Osteocyte (in vitro differentiated cells): ENCODE measurements around the gene UBE3B. TPM values are rescaled to one million over a fixed set of nuclear protein-coding genes. Genes with fewer than 3 reads are reported as not detected.

Experiments
- DNase-seq: peaks from one replicate; pipeline ENCODE4 v3.0.0; 2021; ENCODE audit warnings: mixed read lengths; ENCODE audit not compliant: unreplicated experiment; ENCODE audit errors: extremely low spot score
- H3K27ac Mint-ChIP-seq: one replicate; pipeline ENCODE4 v1.8.0; 2021; ENCODE audit warnings: mild to moderate bottlenecking, mixed read lengths; ENCODE audit not compliant: unreplicated experiment
- H3K27me3 Mint-ChIP-seq: one replicate; pipeline ENCODE4 v1.8.0; 2021; ENCODE audit warnings: mixed read lengths; ENCODE audit not compliant: unreplicated experiment
- H3K36me3 Mint-ChIP-seq: one replicate; pipeline ENCODE4 v1.8.0; 2021; ENCODE audit warnings: mixed read lengths; ENCODE audit not compliant: unreplicated experiment
- H3K4me1 Mint-ChIP-seq: one replicate; pipeline ENCODE4 v1.8.0; 2021; ENCODE audit warnings: mixed read lengths; ENCODE audit not compliant: unreplicated experiment
- H3K4me3 Mint-ChIP-seq: one replicate; pipeline ENCODE4 v1.8.0; 2021; ENCODE audit warnings: mild to moderate bottlenecking, moderate library complexity, mixed read lengths; ENCODE audit not compliant: unreplicated experiment
- H3K9me3 Mint-ChIP-seq: one replicate; pipeline ENCODE4 v1.8.0; 2021; ENCODE audit warnings: mixed read lengths; ENCODE audit not compliant: unreplicated experiment
- total RNA-seq: library from RNA; stranded (reverse); gene quantifications from 2 replicates; pipeline ENCODE4 v1.2.1, GENCODE V29; 2021
- TF ChIP-seq, protein P1 (sequence below): fragments of 200-600 bp; sonication (generic); IDR thresholded peaks from 2 replicates; pipeline ENCODE4 v1.5.0; 2021; ENCODE audit warnings: antibody characterized with exemption, mild to moderate bottlenecking, moderate library complexity

The UBE3B gene
- total RNA-seq, 1 donor from 2014 or later: 33.0 TPM

DNA sequence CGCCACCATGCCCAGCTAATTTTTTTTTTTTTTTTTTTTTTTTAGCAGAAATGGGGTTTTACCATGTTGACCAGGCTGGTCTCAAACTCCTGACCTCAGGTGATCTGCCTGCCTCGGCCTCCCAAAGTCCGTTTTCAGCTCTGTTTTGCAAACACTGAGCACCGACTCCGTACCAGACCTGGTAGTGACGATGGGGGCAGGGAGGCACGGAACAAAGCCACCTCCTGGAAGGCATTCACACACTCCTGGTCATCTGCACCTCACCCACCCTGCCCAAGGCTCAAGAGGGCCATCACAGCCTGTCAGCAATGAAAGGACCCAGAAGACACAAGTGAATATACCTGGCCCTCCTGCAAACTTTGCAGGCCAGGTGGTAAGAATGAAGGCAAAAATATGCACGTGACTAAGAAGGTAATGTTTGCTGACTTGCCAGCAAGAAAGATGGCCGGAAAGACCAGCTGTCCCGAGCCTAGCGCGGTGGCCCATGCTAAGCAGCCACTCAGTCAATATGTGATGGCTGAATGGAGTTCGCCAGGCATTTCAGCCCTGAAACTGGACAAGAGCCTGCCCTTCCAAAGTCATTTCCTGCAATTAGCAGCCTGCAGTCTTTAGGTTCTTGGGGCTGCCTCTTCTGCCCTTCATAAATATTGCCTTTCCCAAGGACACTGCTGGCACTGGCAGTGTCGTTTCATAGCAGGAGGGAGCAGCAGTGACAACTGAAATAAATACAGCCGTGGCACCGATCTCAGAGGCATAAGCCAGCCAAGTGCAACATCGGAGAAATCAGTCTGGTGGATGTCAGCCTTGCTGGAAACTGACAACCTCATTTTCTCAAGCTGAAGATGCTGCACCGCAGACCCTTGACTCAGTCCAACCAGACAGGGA, 78.2 kb downstream of the UBE3B start:
- Mint-ChIP-seq H3K36me3 (no peaks in the 10 kb centered on the region), H3K4me1 (no peaks in the 10 kb centered on the region), H3K27ac (no peak overlapping the region), H3K9me3 (no peaks in the 10 kb centered on the region), H3K4me3 (no peak overlapping the region), H3K27me3 (peaks cover 6% of the 10 kb centered on the region)
- no peak for DNase-seq
- TF ChIP-seq, protein P1, sequence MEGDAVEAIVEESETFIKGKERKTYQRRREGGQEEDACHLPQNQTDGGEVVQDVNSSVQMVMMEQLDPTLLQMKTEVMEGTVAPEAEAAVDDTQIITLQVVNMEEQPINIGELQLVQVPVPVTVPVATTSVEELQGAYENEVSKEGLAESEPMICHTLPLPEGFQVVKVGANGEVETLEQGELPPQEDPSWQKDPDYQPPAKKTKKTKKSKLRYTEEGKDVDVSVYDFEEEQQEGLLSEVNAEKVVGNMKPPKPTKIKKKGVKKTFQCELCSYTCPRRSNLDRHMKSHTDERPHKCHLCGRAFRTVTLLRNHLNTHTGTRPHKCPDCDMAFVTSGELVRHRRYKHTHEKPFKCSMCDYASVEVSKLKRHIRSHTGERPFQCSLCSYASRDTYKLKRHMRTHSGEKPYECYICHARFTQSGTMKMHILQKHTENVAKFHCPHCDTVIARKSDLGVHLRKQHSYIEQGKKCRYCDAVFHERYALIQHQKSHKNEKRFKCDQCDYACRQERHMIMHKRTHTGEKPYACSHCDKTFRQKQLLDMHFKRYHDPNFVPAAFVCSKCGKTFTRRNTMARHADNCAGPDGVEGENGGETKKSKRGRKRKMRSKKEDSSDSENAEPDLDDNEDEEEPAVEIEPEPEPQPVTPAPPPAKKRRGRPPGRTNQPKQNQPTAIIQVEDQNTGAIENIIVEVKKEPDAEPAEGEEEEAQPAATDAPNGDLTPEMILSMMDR: no peak

- Mint-ChIP-seq H3K27me3 (peaks cover 6% of the 10 kb centered on the region), H3K27ac (no peak overlapping the region), H3K9me3 (no peaks in the 10 kb centered on the region)
Measured at GRCh38 chr12:109557200-109557599, 79.8 kb downstream of the UBE3B start.

DNA sequence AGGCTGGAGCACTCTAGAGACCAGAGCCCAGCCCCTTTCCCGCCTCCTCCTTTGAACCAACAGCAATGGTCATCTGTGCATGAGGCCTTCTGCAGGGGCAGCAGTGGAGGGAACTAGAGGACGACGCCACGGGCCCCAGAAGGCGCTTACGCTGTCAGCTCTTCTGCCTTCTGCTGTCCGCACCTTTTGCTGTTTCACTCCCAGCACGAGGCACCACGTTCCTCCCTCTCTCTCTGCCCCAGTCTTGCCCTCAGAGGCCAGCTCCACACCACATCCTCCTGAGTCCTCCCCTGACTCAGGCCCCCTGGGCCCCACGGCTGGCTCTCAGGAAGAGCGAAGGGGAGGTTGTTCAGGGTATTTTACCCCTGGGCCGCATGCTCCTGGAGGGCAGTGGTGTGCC, 80.4 kb downstream of the UBE3B start:
- no peak for DNase-seq
- no peaks in the 10 kb centered on the region for H3K4me1 Mint-ChIP-seq
- H3K27ac Mint-ChIP-seq: no peak overlapping the region
- no peaks in the 10 kb centered on the region for H3K9me3 Mint-ChIP-seq
- TF ChIP-seq, protein P1: no peak
- H3K4me3 Mint-ChIP-seq: no peak overlapping the region
- peaks cover 2% of the 10 kb centered on the region for H3K27me3 Mint-ChIP-seq
- H3K36me3 Mint-ChIP-seq: peaks cover 6% of the 10 kb centered on the region

More at GRCh38 chr12:109557200-109557599, 79.8 kb downstream of the UBE3B start:
- Mint-ChIP-seq H3K36me3 (peaks cover 3% of the 10 kb centered on the region), H3K4me1 (no peaks in the 10 kb centered on the region), H3K4me3 (no peak overlapping the region)
- no peak for DNase-seq
- TF ChIP-seq, protein P1: no peak

DNA sequence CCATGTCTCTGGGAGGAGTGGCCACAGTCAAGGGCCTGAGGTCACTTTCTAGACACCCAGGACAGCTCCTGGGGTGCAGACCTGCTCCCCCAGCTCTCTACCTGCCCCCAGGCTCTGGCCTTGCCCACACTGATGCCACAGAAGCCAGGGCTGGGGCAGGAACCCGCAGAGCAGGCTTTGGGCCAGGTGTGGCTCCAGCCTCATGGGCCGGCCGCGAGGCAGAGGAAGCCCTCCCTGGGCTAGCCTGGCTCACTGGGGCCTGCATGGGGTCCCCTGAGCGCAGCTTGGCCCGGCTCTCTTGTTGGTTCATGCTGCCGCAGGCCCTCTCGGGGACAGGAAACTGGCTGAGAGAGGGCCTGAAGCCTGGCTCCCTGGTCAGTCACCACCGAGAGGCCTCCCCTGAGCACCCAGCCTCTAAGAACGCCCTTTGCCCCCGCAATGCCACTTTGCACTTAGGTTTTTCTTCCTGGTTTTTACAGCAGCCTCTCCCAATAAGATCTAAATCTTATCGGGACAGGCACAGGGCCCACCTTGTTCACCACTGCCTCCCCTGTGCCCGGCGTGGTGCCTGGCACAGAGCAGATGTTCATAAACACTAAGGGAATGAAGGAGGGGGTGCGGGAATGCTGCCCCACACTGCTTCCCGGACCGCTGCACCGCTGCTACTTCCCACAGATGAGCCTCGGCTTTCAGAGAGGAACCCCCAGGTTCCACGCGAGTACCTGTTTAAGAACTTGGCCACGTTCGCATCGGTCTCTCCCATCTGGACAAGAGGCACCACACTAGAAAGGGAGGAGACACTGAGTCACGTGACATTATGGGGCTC, 81.2 kb downstream of the UBE3B start:
- peaks cover 6% of the 10 kb centered on the region for H3K36me3 Mint-ChIP-seq
- no peak overlapping the region for H3K27ac Mint-ChIP-seq
- no peak for DNase-seq
- TF ChIP-seq, protein P1: no peak
- no peaks in the 10 kb centered on the region for H3K9me3 Mint-ChIP-seq
- no peak overlapping the region for H3K4me3 Mint-ChIP-seq
- H3K4me1 Mint-ChIP-seq: no peaks in the 10 kb centered on the region
- peaks cover 2% of the 10 kb centered on the region for H3K27me3 Mint-ChIP-seq

DNA sequence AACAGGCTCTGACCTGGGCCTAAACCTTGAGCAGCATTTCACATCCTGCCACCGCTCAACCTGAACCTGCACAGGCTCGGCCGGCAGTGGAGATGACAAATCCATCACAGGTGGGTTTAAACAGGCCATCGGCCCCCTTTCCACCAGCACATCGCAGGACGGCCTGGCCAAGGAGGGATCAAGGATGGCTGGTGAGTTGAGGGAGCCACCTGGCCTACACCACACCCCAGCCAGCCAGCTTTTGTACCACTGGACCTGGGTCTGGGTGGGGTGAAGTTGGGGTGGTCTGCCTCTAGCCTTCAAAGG, 81.7 kb downstream of the UBE3B start:
- Mint-ChIP-seq H3K36me3 (peaks cover 6% of the 10 kb centered on the region), H3K4me3 (no peak overlapping the region), H3K27me3 (peaks cover 1% of the 10 kb centered on the region), H3K4me1 (no peaks in the 10 kb centered on the region), H3K9me3 (no peaks in the 10 kb centered on the region), H3K27ac (no peak overlapping the region)
- no peak for DNase-seq
- TF ChIP-seq, protein P1: no peak
